Peyer's patch (tissue), 4 donors: Measurements from ENCODE around the gene CEP350. TPM values are rescaled to one million over a fixed set of nuclear protein-coding genes. Genes with fewer than 3 reads are reported as not detected.

Experiments used
- DNase-seq, 3 donors: peaks; one replicate each; pipeline ENCODE4 v3.0.0-alpha.2; 2017 to 2019
- H3K27ac ChIP-seq, 4 donors: fragments of 200-600 bp; sonication (generic); one replicate each; pipeline ENCODE4 v1.5.1; 2016 to 2019
- H3K27me3 ChIP-seq, 2 donors: fragments of 200-600 bp; sonication (generic); one replicate each; pipeline ENCODE4 v1.5.1; 2019
- H3K36me3 ChIP-seq, 3 donors: fragments of 200-600 bp; sonication (generic); one replicate each; pipeline ENCODE4 v1.5.1; 2016 to 2019
- H3K4me1 ChIP-seq, 4 donors: fragments of 200-600 bp; sonication (generic); one replicate each; pipeline ENCODE4 v1.5.1; 2016 to 2019
- H3K4me3 ChIP-seq, 4 donors: fragments of 200-600 bp; sonication (generic); 1 replicate in 3 of 4; 2 replicates in 1 of 4; pipeline ENCODE4 v1.5.1; 2016 to 2019; ENCODE audit warnings: mild to moderate bottlenecking in 1 of 4
- H3K9me3 ChIP-seq, 4 donors: fragments of 200-600 bp; sonication (generic); one replicate each; pipeline ENCODE4 v1.5.1; 2016 to 2019; ENCODE audit warnings: mild to moderate bottlenecking in 1 of 4
- POLR2A ChIP-seq, 2 donors: fragments of 450-650 bp; IDR thresholded peaks; one replicate each; pipeline ENCODE4 v1.5.1; 2017; ENCODE audit warnings: antibody characterized with exemption in 2 of 2, mild to moderate bottlenecking in 2 of 2, moderate library complexity in 2 of 2
- total RNA-seq, 4 donors: library from RNA; depleted of rRNA; stranded (reverse); fragments of >200 nt; gene quantifications; one replicate each; pipeline ENCODE4 v1.1.0, GENCODE V29; 2016
- TF ChIP-seq, protein P1 (sequence below), 6 experiments: fragments of 450-650 bp in 4 of 6; fragments of 200-600 bp in 2 of 6; sonication (generic) in 1 of 6; IDR thresholded peaks; one replicate each; pipeline ENCODE4 v1.5.1; 2017 to 2019; ENCODE audit warnings: antibody characterized with exemption in 6 of 6, mild to moderate bottlenecking in 3 of 6, moderate library complexity in 1 of 6

The CEP350 gene
- total RNA-seq, 4 donors from 2014 or later = 86.0 to 196 (median 87.8) TPM

DNA sequence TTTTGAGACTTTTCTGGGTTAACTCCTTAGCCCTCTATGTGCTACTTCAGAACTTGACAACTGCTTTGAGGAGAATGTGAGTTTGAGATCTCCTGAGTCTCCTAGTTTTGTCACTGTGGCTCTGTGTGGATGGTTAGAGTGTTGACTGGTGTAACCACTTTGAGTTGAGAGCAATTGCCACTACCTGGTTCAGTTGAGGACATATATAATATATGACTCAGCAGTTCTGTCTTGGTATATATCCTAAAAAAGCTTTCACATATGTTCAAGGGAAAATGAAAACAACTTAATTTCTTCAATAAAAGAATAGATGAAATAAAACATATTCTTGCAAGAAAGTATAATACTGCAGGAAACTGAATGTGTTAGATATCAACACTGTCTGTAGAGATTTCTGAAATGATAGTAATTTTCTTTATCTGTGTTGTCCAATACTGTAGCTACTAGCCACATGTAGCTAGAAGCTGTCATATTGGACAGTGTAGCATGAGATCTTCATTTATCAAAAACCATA is 103.3 kb downstream of the CEP350 start:
- Histone ChIP-seq H3K4me3 (no peak overlapping the region), H3K9me3 (no peaks in the 10 kb centered on the region), H3K4me1 (no peaks in the 10 kb centered on the region), H3K36me3 (peaks cover 0 to 72% (median 0%) of the 10 kb centered on the region in 3 donors), H3K27me3 (no peaks in the 10 kb centered on the region), H3K27ac (no peak overlapping the region)
- no peak for TF ChIP-seq POLR2A (IDR thresholded peaks at IDR 0.05)
- TF ChIP-seq, protein P1, sequence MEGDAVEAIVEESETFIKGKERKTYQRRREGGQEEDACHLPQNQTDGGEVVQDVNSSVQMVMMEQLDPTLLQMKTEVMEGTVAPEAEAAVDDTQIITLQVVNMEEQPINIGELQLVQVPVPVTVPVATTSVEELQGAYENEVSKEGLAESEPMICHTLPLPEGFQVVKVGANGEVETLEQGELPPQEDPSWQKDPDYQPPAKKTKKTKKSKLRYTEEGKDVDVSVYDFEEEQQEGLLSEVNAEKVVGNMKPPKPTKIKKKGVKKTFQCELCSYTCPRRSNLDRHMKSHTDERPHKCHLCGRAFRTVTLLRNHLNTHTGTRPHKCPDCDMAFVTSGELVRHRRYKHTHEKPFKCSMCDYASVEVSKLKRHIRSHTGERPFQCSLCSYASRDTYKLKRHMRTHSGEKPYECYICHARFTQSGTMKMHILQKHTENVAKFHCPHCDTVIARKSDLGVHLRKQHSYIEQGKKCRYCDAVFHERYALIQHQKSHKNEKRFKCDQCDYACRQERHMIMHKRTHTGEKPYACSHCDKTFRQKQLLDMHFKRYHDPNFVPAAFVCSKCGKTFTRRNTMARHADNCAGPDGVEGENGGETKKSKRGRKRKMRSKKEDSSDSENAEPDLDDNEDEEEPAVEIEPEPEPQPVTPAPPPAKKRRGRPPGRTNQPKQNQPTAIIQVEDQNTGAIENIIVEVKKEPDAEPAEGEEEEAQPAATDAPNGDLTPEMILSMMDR (IDR thresholded peaks at IDR 0.05) = no peak
- DNase-seq = no peak

DNA sequence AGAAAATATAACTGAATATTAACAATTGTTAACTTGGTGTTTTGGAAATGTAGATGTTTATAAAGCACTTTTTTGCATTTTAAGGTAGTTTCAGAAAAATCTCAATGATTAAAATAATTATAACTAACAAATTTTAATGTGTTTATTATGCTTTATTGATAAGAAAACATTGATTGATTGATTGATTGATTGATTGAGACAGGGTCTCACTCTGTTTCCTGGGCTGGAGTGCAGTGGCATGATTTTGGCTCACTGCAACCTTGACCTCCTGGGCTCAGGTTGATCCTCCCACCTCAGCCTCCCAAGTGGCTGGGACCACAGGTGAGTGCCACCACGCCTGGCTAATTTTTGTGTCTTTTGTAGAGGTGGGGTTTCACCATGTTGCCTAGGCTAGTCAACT is 106.4 kb downstream of the CEP350 start:
- Histone ChIP-seq H3K4me3 (no peak overlapping the region), H3K9me3 (no peaks in the 10 kb centered on the region), H3K36me3 (peaks cover 0 to 74% (median 0%) of the 10 kb centered on the region in 3 donors), H3K27me3 (no peaks in the 10 kb centered on the region), H3K4me1 (no peaks in the 10 kb centered on the region), H3K27ac (no peak overlapping the region)
- no peak for DNase-seq
- TF ChIP-seq, protein P1 (IDR thresholded peaks at IDR 0.05) = no peak
- TF ChIP-seq POLR2A (IDR thresholded peaks at IDR 0.05) = no peak

DNA sequence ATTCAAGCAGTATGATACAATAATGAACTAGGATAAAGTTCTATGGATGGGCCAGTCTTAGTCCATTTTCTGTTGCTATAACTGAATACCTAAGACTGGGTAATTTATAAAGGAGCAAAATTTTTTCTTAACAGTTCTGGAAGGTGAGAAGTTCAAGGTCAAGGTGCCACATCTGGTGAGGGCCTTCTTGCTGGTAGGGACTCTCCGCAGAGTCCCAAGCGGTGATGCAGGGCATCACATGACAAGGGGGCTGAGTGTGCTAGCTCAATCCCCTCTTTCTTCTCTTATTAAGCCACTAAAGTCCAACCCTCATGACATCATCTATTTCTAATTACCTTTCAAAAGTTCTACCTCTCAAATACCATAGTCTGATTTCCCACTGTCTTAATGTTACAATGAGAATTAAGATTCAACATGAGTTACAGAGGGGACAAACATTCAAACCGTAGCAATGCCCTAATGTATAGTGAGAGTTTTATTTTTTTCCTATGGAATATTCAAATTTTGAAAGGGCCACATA is 107.9 kb downstream of the CEP350 start:
- Histone ChIP-seq H3K36me3 (peaks cover 0 to 72% (median 0%) of the 10 kb centered on the region in 3 donors), H3K27ac (no peak overlapping the region), H3K27me3 (no peaks in the 10 kb centered on the region), H3K9me3 (no peaks in the 10 kb centered on the region), H3K4me1 (no peaks in the 10 kb centered on the region), H3K4me3 (no peak overlapping the region)
- TF ChIP-seq POLR2A (IDR thresholded peaks at IDR 0.05) = no peak
- TF ChIP-seq, protein P1 (IDR thresholded peaks at IDR 0.05) = no peak
- DNase-seq = no peak

DNA sequence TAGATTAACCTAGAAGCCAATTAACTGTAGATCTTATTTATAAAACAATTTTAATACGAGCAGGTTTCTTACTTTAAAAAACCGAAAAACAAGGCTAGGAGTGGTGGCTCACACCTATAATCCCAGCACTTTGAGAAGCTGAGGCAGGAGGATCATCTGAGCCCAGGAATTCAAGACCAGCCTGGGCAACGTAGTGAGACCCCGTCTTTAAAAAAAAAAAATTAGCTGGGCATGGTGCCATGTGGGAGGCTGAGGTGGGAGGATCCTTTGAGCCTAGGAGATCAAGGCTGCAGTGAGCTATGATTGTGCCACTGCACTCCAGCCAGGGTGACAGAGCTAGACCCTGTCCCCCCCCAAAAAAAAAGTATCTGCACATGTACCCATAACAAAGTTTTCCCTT is 110.8 kb downstream of the CEP350 start:
- Histone ChIP-seq H3K4me3 (no peak overlapping the region), H3K27ac (no peak overlapping the region), H3K9me3 (no peaks in the 10 kb centered on the region), H3K4me1 (no peaks in the 10 kb centered on the region), H3K36me3 (peaks cover 0 to 84% (median 0%) of the 10 kb centered on the region in 3 donors), H3K27me3 (no peaks in the 10 kb centered on the region)
- no peak for TF ChIP-seq POLR2A (IDR thresholded peaks at IDR 0.05)
- TF ChIP-seq, protein P1 (IDR thresholded peaks at IDR 0.05) = no peak
- no peak for DNase-seq

DNA sequence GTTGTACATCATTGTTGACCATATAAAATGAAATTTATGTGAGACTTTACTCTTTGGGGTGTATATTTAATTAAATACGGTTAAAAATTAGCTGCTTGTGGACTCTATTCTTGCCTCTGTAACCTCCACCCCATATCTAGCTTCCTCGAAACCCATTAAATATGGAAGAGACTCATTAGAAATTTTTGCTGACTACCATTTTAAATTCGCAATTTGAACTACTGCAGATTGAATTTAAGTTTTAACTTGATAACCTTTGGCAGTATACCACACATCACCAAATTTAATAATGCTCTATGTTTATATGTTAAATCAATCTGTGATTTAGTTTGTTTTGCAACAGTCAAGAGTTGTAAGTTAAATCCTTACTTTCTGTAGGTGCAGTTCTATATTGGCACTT is 111.5 kb downstream of the CEP350 start:
- Histone ChIP-seq H3K9me3 (no peaks in the 10 kb centered on the region), H3K36me3 (peaks cover 0 to 83% (median 0%) of the 10 kb centered on the region in 3 donors), H3K4me1 (no peaks in the 10 kb centered on the region), H3K27ac (no peak overlapping the region), H3K27me3 (no peaks in the 10 kb centered on the region), H3K4me3 (no peak overlapping the region)
- no peak for TF ChIP-seq POLR2A (IDR thresholded peaks at IDR 0.05)
- TF ChIP-seq, protein P1 (IDR thresholded peaks at IDR 0.05) = no peak
- DNase-seq = no peak
